Measurements from ENCODE around the gene SCAMP2.
"Not testable (repeated sequence)": the region's sequence is repeated elsewhere in the genome, so short reads cannot be mapped to it uniquely, and the experiment has no call there.

SCAMP2 gene

GRCh38 chr15:74889390-74889882 lies 16.3 kb upstream of the SCAMP2 start:
- DNase-seq: peak; percentile 36
- Histone ChIP-seq H3K9me3 (ENCODE audit: severe bottlenecking) (no peaks in the 10 kb centered on the region), H3K27ac (peak overlapping the region; percentile 79), H3K36me3 (peaks cover 28% of the 10 kb centered on the region), H3K27me3 (ENCODE audit: insufficient read depth, low read depth, severe bottlenecking) (no peaks in the 10 kb centered on the region), H3K4me3 (ENCODE audit: low read depth, low read length) (peak overlapping the region; percentile 95)
- TF ChIP-seq, protein P1, sequence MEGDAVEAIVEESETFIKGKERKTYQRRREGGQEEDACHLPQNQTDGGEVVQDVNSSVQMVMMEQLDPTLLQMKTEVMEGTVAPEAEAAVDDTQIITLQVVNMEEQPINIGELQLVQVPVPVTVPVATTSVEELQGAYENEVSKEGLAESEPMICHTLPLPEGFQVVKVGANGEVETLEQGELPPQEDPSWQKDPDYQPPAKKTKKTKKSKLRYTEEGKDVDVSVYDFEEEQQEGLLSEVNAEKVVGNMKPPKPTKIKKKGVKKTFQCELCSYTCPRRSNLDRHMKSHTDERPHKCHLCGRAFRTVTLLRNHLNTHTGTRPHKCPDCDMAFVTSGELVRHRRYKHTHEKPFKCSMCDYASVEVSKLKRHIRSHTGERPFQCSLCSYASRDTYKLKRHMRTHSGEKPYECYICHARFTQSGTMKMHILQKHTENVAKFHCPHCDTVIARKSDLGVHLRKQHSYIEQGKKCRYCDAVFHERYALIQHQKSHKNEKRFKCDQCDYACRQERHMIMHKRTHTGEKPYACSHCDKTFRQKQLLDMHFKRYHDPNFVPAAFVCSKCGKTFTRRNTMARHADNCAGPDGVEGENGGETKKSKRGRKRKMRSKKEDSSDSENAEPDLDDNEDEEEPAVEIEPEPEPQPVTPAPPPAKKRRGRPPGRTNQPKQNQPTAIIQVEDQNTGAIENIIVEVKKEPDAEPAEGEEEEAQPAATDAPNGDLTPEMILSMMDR (IDR thresholded peaks at IDR 0.05; ENCODE audit: low read depth, low read length): no peak

DNA sequence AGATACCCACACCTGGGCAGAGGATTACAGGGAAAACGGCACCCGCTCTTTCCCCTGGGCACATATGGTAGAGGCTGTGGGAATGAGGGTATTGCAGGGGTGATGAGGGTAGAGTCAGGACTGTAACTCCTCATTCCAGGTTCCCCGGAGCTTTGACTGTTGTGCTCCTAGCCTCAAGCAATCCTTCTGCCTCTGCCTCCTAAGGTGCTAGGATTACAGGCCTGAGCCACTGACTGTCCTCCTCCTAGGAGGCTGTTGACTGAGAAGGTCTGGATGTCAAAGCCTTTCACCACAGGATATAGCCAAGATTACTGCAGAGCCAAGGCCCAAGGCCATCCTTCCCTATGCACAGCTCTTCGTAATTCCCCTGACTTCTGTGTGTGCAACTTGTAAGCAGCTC lies 15.6 kb upstream of the SCAMP2 start:
- TF ChIP-seq, protein P1 (IDR thresholded peaks at IDR 0.05; ENCODE audit: low read depth, low read length): no peak
- peak; percentile 54 for DNase-seq
- Histone ChIP-seq H3K27ac (peak overlapping the region; percentile 79), H3K27me3 (ENCODE audit: insufficient read depth, low read depth, severe bottlenecking) (no peaks in the 10 kb centered on the region), H3K4me3 (ENCODE audit: low read depth, low read length) (no peak overlapping the region), H3K9me3 (ENCODE audit: severe bottlenecking) (no peaks in the 10 kb centered on the region), H3K36me3 (peaks cover 28% of the 10 kb centered on the region)

GRCh38 chr15:74887537-74888193 lies 14.5 kb upstream of the SCAMP2 start:
- DNase-seq; H3K4me3 ChIP-seq (ENCODE audit: low read depth, low read length); H3K27me3 ChIP-seq (ENCODE audit: insufficient read depth, low read depth, severe bottlenecking); H3K9me3 ChIP-seq (ENCODE audit: severe bottlenecking): not testable (repeated sequence)
- peak overlapping the region; percentile 79 for H3K27ac ChIP-seq
- H3K36me3 ChIP-seq: peaks cover 18% of the 10 kb centered on the region

GRCh38 chr15:74885461-74885860 lies 12.3 kb upstream of the SCAMP2 start:
- Histone ChIP-seq H3K27ac (no peak overlapping the region), H3K27me3 (ENCODE audit: insufficient read depth, low read depth, severe bottlenecking) (no peaks in the 10 kb centered on the region), H3K4me3 (ENCODE audit: low read depth, low read length) (no peak overlapping the region), H3K9me3 (ENCODE audit: severe bottlenecking) (peaks cover 3% of the 10 kb centered on the region), H3K36me3 (no peaks in the 10 kb centered on the region)
- no peak for DNase-seq
- TF ChIP-seq, protein P1 (IDR thresholded peaks at IDR 0.05; ENCODE audit: low read depth, low read length): no peak

DNA sequence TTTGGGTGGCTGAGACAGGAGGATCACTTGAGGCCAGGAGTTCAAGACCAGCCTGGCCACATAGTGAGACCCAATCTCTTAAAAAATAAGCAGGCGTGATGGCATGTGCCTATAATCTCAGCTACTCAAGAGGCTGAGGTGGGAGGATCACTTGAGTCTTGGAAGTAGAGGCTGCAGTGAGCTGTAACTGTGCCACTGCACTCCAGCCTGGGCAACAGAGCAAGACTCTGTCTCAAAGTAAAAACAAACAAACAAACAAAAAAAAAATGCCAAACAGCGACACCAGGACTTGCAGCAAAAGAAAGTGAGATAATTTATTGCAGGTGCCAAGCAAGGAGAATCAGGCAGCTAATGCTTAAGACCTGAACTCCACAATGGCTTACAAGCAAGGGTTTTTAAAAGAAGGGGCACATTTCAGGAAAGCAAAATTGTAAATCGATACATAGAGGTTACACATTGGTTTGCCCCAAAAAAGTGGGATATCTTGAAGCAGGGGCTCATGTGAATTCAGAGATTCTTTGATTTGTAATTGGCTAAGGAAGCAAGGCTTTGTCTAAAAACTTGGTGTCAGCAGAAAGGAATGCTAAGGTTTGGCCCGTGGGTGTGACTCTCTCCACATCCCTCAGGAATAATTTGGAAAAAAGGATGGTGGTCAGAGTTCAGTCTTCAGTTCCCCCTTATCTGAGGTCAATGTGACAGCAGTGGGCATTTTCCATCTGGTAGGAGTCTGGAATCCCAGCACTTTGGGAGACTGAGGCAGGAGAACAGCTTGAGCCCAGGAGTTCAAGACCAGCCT lies 11.5 kb upstream of the SCAMP2 start:
- TF ChIP-seq, protein P1 (IDR thresholded peaks at IDR 0.05; ENCODE audit: low read depth, low read length): no peak
- H3K27me3 ChIP-seq (ENCODE audit: insufficient read depth, low read depth, severe bottlenecking): no peaks in the 10 kb centered on the region
- H3K36me3 ChIP-seq: no peaks in the 10 kb centered on the region
- no peak for DNase-seq
- H3K4me3 ChIP-seq (ENCODE audit: low read depth, low read length): no peak overlapping the region
- peaks cover 3% of the 10 kb centered on the region for H3K9me3 ChIP-seq (ENCODE audit: severe bottlenecking)
- no peak overlapping the region for H3K27ac ChIP-seq

DNA sequence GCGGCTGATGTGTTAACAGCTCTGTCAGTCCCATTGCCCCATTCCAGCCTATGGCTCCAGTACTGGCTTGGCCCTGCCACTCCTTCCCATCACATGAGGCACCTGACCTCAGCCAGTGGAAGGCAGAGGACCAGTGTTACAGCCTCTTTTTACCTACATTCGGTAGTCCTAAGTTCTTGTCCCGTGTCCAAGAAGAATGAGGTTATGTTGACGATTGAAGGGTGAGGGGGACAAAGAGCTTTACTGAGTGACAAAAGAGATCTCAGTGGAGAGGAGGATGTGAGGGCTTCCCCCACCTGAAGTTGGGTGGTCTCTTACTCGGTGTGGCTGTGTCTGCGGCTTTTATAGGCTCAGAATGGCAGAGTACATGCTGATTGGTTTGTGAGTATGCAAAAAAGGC lies 9.4 kb upstream of the SCAMP2 start:
- TF ChIP-seq, protein P1 (IDR thresholded peaks at IDR 0.05; ENCODE audit: low read depth, low read length): no peak
- H3K36me3 ChIP-seq: no peaks in the 10 kb centered on the region
- H3K27me3 ChIP-seq (ENCODE audit: insufficient read depth, low read depth, severe bottlenecking): no peaks in the 10 kb centered on the region
- no peak overlapping the region for H3K4me3 ChIP-seq (ENCODE audit: low read depth, low read length)
- H3K9me3 ChIP-seq (ENCODE audit: severe bottlenecking): peaks cover 3% of the 10 kb centered on the region
- DNase-seq: no peak
- no peak overlapping the region for H3K27ac ChIP-seq
